NT2/D1 (cell line): ENCODE data around the gene CLEC14A.

Experiments used
- DNase-seq: peaks from one replicate; pipeline ENCODE4 v3.0.0-alpha.2; 2011; ENCODE audit warnings: low read depth, low spot score
- H3K27me3 ChIP-seq: 2 replicates; pipeline ENCODE4 v1.6.0; 2011; ENCODE audit warnings: mild to moderate bottlenecking; ENCODE audit not compliant: insufficient read length, insufficient read depth
- H3K36me3 ChIP-seq: 2 replicates; pipeline ENCODE4 v1.6.1; 2011; ENCODE audit warnings: mild to moderate bottlenecking, low read length, mixed read lengths; ENCODE audit not compliant: insufficient read depth, insufficient read length
- H3K4me1 ChIP-seq: 2 replicates; pipeline ENCODE4 v1.5.1; 2011; ENCODE audit not compliant: insufficient read depth, insufficient read length
- H3K4me3 ChIP-seq: 2 replicates; pipeline ENCODE4 v1.5.1; 2011; ENCODE audit warnings: low read depth; ENCODE audit not compliant: insufficient read length
- H3K9ac ChIP-seq: 2 replicates; pipeline ENCODE4 v1.6.0; 2011; ENCODE audit warnings: low read depth; ENCODE audit not compliant: insufficient read length
- H3K9me3 ChIP-seq: 2 replicates; pipeline ENCODE4 v1.5.1; 2011; ENCODE audit warnings: mild to moderate bottlenecking, low read length; ENCODE audit not compliant: insufficient read depth
- SUZ12 ChIP-seq: IDR thresholded peaks from 2 replicates; pipeline ENCODE4 v1.6.1; 2011; ENCODE audit not compliant: insufficient read length, insufficient read depth; ENCODE audit errors: extremely low read depth
- YY1 ChIP-seq: IDR thresholded peaks from 2 replicates; pipeline ENCODE4 v1.6.1; 2011; ENCODE audit not compliant: insufficient read length, insufficient read depth
- ZNF274 ChIP-seq: IDR thresholded peaks from 2 replicates; pipeline ENCODE4 v1.6.1; 2011; ENCODE audit warnings: mild to moderate bottlenecking, low read depth, low read length

Gene CLEC14A

DNA sequence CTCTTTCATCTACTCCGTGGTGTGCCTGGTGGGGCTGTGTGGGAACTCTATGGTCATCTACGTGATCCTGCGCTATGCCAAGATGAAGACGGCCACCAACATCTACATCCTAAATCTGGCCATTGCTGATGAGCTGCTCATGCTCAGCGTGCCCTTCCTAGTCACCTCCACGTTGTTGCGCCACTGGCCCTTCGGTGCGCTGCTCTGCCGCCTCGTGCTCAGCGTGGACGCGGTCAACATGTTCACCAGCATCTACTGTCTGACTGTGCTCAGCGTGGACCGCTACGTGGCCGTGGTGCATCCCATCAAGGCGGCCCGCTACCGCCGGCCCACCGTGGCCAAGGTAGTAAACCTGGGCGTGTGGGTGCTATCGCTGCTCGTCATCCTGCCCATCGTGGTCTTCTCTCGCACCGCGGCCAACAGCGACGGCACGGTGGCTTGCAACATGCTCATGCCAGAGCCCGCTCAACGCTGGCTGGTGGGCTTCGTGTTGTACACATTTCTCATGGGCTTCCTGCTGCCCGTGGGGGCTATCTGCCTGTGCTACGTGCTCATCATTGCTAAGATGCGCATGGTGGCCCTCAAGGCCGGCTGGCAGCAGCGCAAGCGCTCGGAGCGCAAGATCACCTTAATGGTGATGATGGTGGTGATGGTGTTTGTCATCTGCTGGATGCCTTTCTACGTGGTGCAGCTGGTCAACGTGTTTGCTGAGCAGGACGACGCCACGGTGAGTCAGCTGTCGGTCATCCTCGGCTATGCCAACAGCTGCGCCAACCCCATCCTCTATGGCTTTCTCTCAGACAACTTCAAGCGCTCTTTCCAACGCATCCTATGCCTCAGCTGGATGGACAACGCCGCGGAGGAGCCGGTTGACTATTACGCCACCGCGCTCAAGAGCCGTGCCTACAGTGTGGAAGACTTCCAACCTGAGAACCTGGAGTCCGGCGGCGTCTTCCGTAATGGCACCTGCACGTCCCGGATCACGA is 46.0 kb downstream of the CLEC14A start:
- no peak overlapping the region for H3K4me3 ChIP-seq
- H3K9ac ChIP-seq: no peak overlapping the region
- no peaks in the 10 kb centered on the region for H3K36me3 ChIP-seq
- TF ChIP-seq SUZ12: no peak
- no peak for TF ChIP-seq YY1
- TF ChIP-seq ZNF274: no peak
- peaks cover 6% of the 10 kb centered on the region for H3K27me3 ChIP-seq
- peaks cover 7% of the 10 kb centered on the region; the same call in 1 of the 2 replicates for H3K9me3 ChIP-seq
- no peaks in the 10 kb centered on the region for H3K4me1 ChIP-seq
- DNase-seq: no peak

DNA sequence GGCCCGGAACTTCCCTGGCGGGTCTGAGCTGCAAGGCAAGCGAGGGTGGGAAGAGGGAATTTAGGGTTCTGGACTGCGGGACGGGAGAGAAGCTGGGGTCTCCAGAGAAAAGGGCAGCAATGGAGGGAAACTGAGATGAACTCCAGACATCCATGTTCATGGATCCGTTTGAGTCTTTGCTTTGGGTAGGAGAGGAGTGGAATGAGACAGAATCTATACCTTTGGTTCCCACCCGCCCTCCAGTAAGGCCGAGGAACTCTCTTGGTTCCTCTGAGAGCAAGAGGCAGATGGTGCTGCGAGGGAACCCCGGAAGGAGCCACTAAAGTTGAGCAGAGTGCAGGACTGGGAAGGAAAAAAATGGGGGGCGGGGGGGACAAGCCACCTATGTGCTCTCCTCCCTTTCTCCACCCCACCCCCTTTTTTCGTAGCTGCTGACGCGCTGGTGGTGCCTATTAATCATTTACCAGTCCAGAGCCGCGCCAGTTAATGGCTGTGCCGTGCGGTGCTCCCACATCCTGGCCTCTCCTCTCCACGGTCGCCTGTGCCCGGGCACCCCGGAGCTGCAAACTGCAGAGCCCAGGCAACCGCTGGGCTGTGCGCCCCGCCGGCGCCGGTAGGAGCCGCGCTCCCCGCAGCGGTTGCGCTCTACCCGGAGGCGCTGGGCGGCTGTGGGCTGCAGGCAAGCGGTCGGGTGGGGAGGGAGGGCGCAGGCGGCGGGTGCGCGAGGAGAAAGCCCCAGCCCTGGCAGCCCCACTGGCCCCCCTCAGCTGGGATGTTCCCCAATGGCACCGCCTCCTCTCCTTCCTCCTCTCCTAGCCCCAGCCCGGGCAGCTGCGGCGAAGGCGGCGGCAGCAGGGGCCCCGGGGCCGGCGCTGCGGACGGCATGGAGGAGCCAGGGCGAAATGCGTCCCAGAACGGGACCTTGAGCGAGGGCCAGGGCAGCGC is 47.0 kb downstream of the CLEC14A start:
- H3K9ac ChIP-seq: no peak overlapping the region
- peaks cover 6% of the 10 kb centered on the region for H3K27me3 ChIP-seq
- no peak for DNase-seq

GRCh38 chr14:38207736-38208617 is 47.9 kb downstream of the CLEC14A start, which contains the start of gene SSTR1:
Gene SSTR1, plus strand, starts transcription at chr14:38207904. Its CDS starts 1,486 bp downstream, at chr14:38209390.
- Histone ChIP-seq H3K27me3 (peaks cover 6% of the 10 kb centered on the region), H3K9me3 (peaks cover 7% of the 10 kb centered on the region; the same call in 1 of the 2 replicates), H3K4me3 (no peak within 1 kb of the TSS), H3K4me1 (no peaks in the 10 kb centered on the region), H3K9ac (no peak within 1 kb of the TSS), H3K36me3 (no peaks in the 10 kb centered on the region)
- TF ChIP-seq ZNF274 (no peak), SUZ12 (no peak), YY1 (no peak)
- no peak for DNase-seq

More for the DNA sequence above, 47.0 kb downstream of the CLEC14A start:
- TF ChIP-seq SUZ12: no peak
- no peak for TF ChIP-seq YY1
- no peak for TF ChIP-seq ZNF274
- Histone ChIP-seq H3K9me3 (peaks cover 7% of the 10 kb centered on the region; the same call in 1 of the 2 replicates), H3K36me3 (no peaks in the 10 kb centered on the region), H3K4me1 (no peaks in the 10 kb centered on the region), H3K4me3 (no peak overlapping the region)

DNA sequence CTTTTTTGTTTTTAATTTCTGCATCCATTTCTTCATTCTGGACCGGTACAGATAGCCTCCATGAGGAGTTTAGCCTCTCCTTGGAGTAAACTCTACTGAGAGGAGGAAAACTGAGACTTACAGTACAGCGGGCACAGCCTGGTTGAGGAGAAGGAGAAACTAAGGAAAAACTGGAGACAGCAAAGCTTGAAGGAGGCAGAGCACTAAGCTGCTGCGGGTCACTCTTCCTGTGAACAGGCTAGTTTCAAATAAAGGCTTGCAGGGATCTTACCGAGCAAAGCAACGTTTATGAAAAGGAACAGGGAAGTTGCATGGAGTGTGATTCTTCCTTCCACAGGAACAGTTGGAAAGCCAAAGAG is 48.5 kb downstream of the CLEC14A start:
- TF ChIP-seq ZNF274 (no peak), SUZ12 (no peak), YY1 (no peak)
- DNase-seq: no peak
- Histone ChIP-seq H3K27me3 (peaks cover 6% of the 10 kb centered on the region), H3K36me3 (no peaks in the 10 kb centered on the region), H3K9ac (no peak overlapping the region), H3K4me3 (no peak overlapping the region), H3K9me3 (peaks cover 7% of the 10 kb centered on the region; the same call in 1 of the 2 replicates), H3K4me1 (no peaks in the 10 kb centered on the region)

GRCh38 chr14:38206689-38207376 is 49.1 kb downstream of the CLEC14A start:
- Histone ChIP-seq H3K9me3 (peaks cover 7% of the 10 kb centered on the region; the same call in 1 of the 2 replicates), H3K4me3 (no peak overlapping the region)
- no peak for DNase-seq

More at GRCh38 chr14:38206689-38207376, 49.1 kb downstream of the CLEC14A start:
- peaks cover 6% of the 10 kb centered on the region for H3K27me3 ChIP-seq
- H3K9ac ChIP-seq: no peak overlapping the region
- no peaks in the 10 kb centered on the region for H3K4me1 ChIP-seq
- H3K36me3 ChIP-seq: no peaks in the 10 kb centered on the region
- TF ChIP-seq YY1: no peak
- no peak for TF ChIP-seq SUZ12
- TF ChIP-seq ZNF274: no peak
